Measurements from ENCODE around the gene ZNF70. TPM values are rescaled to one million over a fixed set of nuclear protein-coding genes. Genes with fewer than 3 reads are reported as not detected.
"Not testable (repeated sequence)": the region's sequence is repeated elsewhere in the genome, so short reads cannot be mapped to it uniquely, and the experiment has no call there.

The ZNF70 gene
- total RNA-seq, 2 donors from 2014 or later: 8.4 to 13.8 TPM

DNA sequence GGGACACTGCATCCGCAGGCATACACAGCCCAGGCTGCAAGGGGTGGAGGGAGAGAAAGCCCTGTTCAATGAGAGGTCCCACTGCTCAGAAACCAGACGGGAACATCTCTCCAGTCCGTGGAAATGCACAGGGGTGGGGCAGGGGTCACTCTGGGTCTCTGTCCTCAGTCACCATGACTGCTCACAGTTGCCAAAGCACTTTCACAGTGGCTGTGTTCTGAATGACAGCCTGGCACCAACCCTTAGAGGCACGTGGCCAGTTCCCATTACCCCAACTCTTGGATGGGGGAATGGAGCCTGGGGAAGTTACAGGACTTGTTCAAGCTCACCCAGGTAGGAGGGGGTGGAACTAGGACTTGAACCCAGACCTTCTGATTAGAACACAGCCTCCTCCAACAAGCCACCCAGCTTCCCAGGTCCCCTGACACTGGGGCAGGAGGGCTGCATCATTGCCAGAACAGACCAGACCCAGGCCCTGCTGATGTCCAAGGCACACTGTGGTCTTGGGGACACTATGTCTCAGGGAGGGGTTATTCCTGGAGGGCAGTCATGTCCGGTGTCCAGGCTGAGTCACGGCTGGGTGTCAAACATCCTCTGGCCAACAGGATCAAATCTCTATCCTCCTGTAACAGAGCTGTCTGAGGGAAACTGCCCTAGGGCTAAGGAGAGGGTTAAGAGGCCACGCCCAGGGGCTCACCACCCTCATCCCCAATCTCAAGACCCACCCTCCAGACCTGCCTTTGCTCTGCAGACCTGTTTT is 8.2 kb downstream of the ZNF70 start:
- no peaks in the 10 kb centered on the region for H3K27me3 ChIP-seq (replicated peaks; ENCODE audit: insufficient read depth)

GRCh38 chr22:23737696-23738095 is 13.2 kb downstream of the ZNF70 start:
- Histone ChIP-seq H3K9me3 (no peaks in the 10 kb centered on the region), H3K4me3 (no peak overlapping the region), H3K36me3 (no peaks in the 10 kb centered on the region), H3K4me1 (ENCODE audit: control insufficient read depth in 1 of 2, low read depth in 2 of 2) (peaks cover 0 to 7% of the 10 kb centered on the region in 2 donors), H3K27me3 (replicated peaks; ENCODE audit: insufficient read depth) (no peaks in the 10 kb centered on the region), H3K27ac (no peak overlapping the region)
- ATAC-seq (ENCODE audit: insufficient number of reproducible peaks, low FRiP score, low read depth): no peak
- TF ChIP-seq, protein P1, sequence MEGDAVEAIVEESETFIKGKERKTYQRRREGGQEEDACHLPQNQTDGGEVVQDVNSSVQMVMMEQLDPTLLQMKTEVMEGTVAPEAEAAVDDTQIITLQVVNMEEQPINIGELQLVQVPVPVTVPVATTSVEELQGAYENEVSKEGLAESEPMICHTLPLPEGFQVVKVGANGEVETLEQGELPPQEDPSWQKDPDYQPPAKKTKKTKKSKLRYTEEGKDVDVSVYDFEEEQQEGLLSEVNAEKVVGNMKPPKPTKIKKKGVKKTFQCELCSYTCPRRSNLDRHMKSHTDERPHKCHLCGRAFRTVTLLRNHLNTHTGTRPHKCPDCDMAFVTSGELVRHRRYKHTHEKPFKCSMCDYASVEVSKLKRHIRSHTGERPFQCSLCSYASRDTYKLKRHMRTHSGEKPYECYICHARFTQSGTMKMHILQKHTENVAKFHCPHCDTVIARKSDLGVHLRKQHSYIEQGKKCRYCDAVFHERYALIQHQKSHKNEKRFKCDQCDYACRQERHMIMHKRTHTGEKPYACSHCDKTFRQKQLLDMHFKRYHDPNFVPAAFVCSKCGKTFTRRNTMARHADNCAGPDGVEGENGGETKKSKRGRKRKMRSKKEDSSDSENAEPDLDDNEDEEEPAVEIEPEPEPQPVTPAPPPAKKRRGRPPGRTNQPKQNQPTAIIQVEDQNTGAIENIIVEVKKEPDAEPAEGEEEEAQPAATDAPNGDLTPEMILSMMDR (IDR thresholded peaks at IDR 0.05): no peak
- DNase-seq (ENCODE audit: low spot score): no peak

More for the DNA sequence above, 8.2 kb downstream of the ZNF70 start:
- no peak overlapping the region for H3K4me3 ChIP-seq
- H3K9me3 ChIP-seq: no peaks in the 10 kb centered on the region
- H3K36me3 ChIP-seq: peaks cover 16% of the 10 kb centered on the region
- DNase-seq (ENCODE audit: low spot score) (no peak), ATAC-seq (ENCODE audit: insufficient number of reproducible peaks, low FRiP score, low read depth) (no peak)
- TF ChIP-seq, protein P1 (IDR thresholded peaks at IDR 0.05): no peak
- peak overlapping the region; percentile 24 to 37 for H3K27ac ChIP-seq
- H3K4me1 ChIP-seq (ENCODE audit: control insufficient read depth in 1 of 2, low read depth in 2 of 2): peaks cover 0 to 21% of the 10 kb centered on the region in 2 donors

GRCh38 chr22:23728108-23728507 is 22.8 kb downstream of the ZNF70 start:
- not testable (repeated sequence) for H3K27ac ChIP-seq; DNase-seq (ENCODE audit: low spot score); H3K27me3 ChIP-seq (replicated peaks; ENCODE audit: insufficient read depth); H3K4me1 ChIP-seq (ENCODE audit: control insufficient read depth in 1 of 2, low read depth in 2 of 2); H3K9me3 ChIP-seq; H3K36me3 ChIP-seq; ATAC-seq (ENCODE audit: insufficient number of reproducible peaks, low FRiP score, low read depth); H3K4me3 ChIP-seq

DNA sequence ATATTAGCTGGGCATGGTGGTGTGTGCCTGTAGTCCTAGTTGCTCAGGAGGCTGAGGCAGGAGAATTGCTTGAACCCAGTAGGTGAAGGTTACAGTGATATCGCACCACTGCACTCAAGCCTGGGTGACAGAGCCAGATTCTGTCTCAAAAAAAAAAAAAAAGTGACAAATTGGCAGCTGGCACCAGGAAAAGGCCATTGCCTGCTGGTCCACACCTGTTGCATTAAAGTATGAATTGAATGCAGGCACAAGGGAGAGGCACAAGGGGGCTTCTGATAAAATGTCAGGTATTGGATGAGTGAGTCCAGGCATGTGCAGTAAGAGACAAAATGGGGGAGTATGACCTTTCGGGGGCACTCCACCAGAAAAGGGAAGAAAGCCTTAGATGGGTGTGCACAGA is 28.2 kb downstream of the ZNF70 start:
- Histone ChIP-seq H3K27ac (no peak overlapping the region), H3K4me3 (no peak overlapping the region), H3K27me3 (replicated peaks; ENCODE audit: insufficient read depth) (no peaks in the 10 kb centered on the region), H3K9me3 (no peaks in the 10 kb centered on the region), H3K4me1 (ENCODE audit: control insufficient read depth in 1 of 2, low read depth in 2 of 2) (no peaks in the 10 kb centered on the region), H3K36me3 (no peaks in the 10 kb centered on the region)
- DNase-seq (ENCODE audit: low spot score): no peak
- TF ChIP-seq, protein P1 (IDR thresholded peaks at IDR 0.05): no peak
- no peak for ATAC-seq (ENCODE audit: insufficient number of reproducible peaks, low FRiP score, low read depth)

GRCh38 chr22:23722160-23722559 is 28.8 kb downstream of the ZNF70 start:
- TF ChIP-seq, protein P1 (IDR thresholded peaks at IDR 0.05): no peak

More at GRCh38 chr22:23722160-23722559, 28.8 kb downstream of the ZNF70 start:
- H3K4me1 ChIP-seq (ENCODE audit: control insufficient read depth in 1 of 2, low read depth in 2 of 2): no peaks in the 10 kb centered on the region
- no peaks in the 10 kb centered on the region for H3K27me3 ChIP-seq (replicated peaks; ENCODE audit: insufficient read depth)
- no peaks in the 10 kb centered on the region for H3K36me3 ChIP-seq
- no peaks in the 10 kb centered on the region for H3K9me3 ChIP-seq
- no peak overlapping the region for H3K4me3 ChIP-seq
- ATAC-seq (ENCODE audit: insufficient number of reproducible peaks, low FRiP score, low read depth): no peak
- no peak overlapping the region for H3K27ac ChIP-seq
- DNase-seq (ENCODE audit: low spot score): no peak
